Left lobe of liver (tissue), 2 donors: ENCODE data around the gene AFAP1L2. TPM values are rescaled to one million over a fixed set of nuclear protein-coding genes. Genes with fewer than 3 reads are reported as not detected.
"Not testable (repeated sequence)": the region's sequence is repeated elsewhere in the genome, so short reads cannot be mapped to it uniquely, and the experiment has no call there.

Source experiments
- ATAC-seq: fragments of 200-7000 bp; cut with Tn5 transposase; one replicate; pipeline ENCODE4 v1.9.1; 2020; ENCODE audit warnings: mild to moderate bottlenecking, moderate library complexity
- DNase-seq: peaks from one replicate; pipeline ENCODE4 v3.0.0-alpha.2; 2020; ENCODE audit warnings: low spot score
- total RNA-seq: library from RNA; stranded (reverse); gene quantifications from one replicate; pipeline ENCODE4 v1.2.1, GENCODE V29; 2021
- donor health status: DM: no; HTN: no; CAD: no; lungs with moderate emphysema.
- donor health status: DM: no; HTN: yes; CAD: no.

Gene AFAP1L2
- total RNA-seq, 1 donor from 2014 or later = 1.3 TPM

- DNase-seq = no peak
- no peak for ATAC-seq
These were observed 39.6 kb downstream of the AFAP1L2 start for GRCh38 chr10:114364726-114365125.

- no peak for DNase-seq
- no peak for ATAC-seq
These were observed 40.4 kb downstream of the AFAP1L2 start for GRCh38 chr10:114363745-114364454.

GRCh38 chr10:114362826-114363355 is 41.4 kb downstream of the AFAP1L2 start:
- no peak for ATAC-seq
- no peak for DNase-seq

GRCh38 chr10:114359953-114360345 is 44.4 kb downstream of the AFAP1L2 start:
- ATAC-seq (no peak), DNase-seq (no peak)

- no peak for ATAC-seq
- no peak for DNase-seq
These were observed 45.0 kb downstream of the AFAP1L2 start for GRCh38 chr10:114359041-114359952.

- no peak for ATAC-seq
- DNase-seq = no peak
These were observed 46.7 kb downstream of the AFAP1L2 start for GRCh38 chr10:114357515-114357996.

- no peak for DNase-seq
- ATAC-seq = no peak
These were observed 47.4 kb downstream of the AFAP1L2 start for GRCh38 chr10:114356751-114357514.

GRCh38 chr10:114356126-114356525 is 48.2 kb downstream of the AFAP1L2 start:
- ATAC-seq (no peak), DNase-seq (no peak)

GRCh38 chr10:114353383-114353782 is 50.9 kb downstream of the AFAP1L2 start:
- DNase-seq = no peak
- no peak for ATAC-seq

- DNase-seq (no peak), ATAC-seq (no peak)
These were observed 51.5 kb downstream of the AFAP1L2 start for GRCh38 chr10:114352653-114353298.

GRCh38 chr10:114350751-114351150 is 53.6 kb downstream of the AFAP1L2 start:
- DNase-seq (no peak), ATAC-seq (no peak)

- no peak for DNase-seq
- ATAC-seq = no peak
These were observed 54.6 kb downstream of the AFAP1L2 start for GRCh38 chr10:114349522-114350215.

GRCh38 chr10:114349071-114349470 is 55.2 kb downstream of the AFAP1L2 start:
- ATAC-seq, DNase-seq: not testable (repeated sequence)

- ATAC-seq = no peak
- no peak for DNase-seq
These were observed 56.5 kb downstream of the AFAP1L2 start for GRCh38 chr10:114347791-114348190.

GRCh38 chr10:114347241-114347640 is 57.1 kb downstream of the AFAP1L2 start:
- DNase-seq (no peak), ATAC-seq (no peak)

GRCh38 chr10:114346176-114347031 is 57.9 kb downstream of the AFAP1L2 start:
- DNase-seq = no peak
- ATAC-seq = no peak

- no peak for DNase-seq
- ATAC-seq = no peak
These were observed 58.6 kb downstream of the AFAP1L2 start for GRCh38 chr10:114345701-114346100.

- DNase-seq (no peak), ATAC-seq (no peak)
These were observed 60.4 kb downstream of the AFAP1L2 start for GRCh38 chr10:114343623-114344505.
